Trophoblast cell (in vitro differentiated cells and primary cell): ENCODE data around the gene KCTD5.

ENCODE experiments used
- DNase-seq, 2 donors: peaks; one replicate each; pipeline ENCODE4 v3.0.0-alpha.2; 2016
- H2AFZ ChIP-seq: 2 replicates; pipeline ENCODE4 v1.6.1; 2013; ENCODE audit warnings: low read length, moderate library complexity, mild to moderate bottlenecking; ENCODE audit not compliant: insufficient read depth, poor library complexity
- H2AK5ac ChIP-seq: 2 replicates; pipeline ENCODE4 v1.6.1; 2013; ENCODE audit warnings: mild to moderate bottlenecking, low read length
- H2BK120ac ChIP-seq: 2 replicates; pipeline ENCODE4 v1.6.1; 2013; ENCODE audit warnings: low read length, mild to moderate bottlenecking, moderate library complexity; ENCODE audit not compliant: insufficient read depth, poor library complexity
- H2BK12ac ChIP-seq: 2 replicates; pipeline ENCODE4 v1.6.1; 2013; ENCODE audit warnings: mild to moderate bottlenecking, low read length, moderate library complexity
- H2BK5ac ChIP-seq: 2 replicates; pipeline ENCODE4 v1.6.1; 2013; ENCODE audit warnings: low read length, low read depth, moderate library complexity, mild to moderate bottlenecking; ENCODE audit not compliant: poor library complexity
- H3K14ac ChIP-seq: 2 replicates; pipeline ENCODE4 v1.6.1; 2013; ENCODE audit warnings: mild to moderate bottlenecking, low read length
- H3K18ac ChIP-seq: 2 replicates; pipeline ENCODE4 v1.6.1; 2013; ENCODE audit warnings: mild to moderate bottlenecking, low read length
- H3K23ac ChIP-seq: 2 replicates; pipeline ENCODE4 v1.6.1; 2013; ENCODE audit warnings: low read length
- H3K27ac ChIP-seq: 2 replicates; pipeline ENCODE4 v1.5.1; 2013; ENCODE audit warnings: low read depth, mild to moderate bottlenecking, inconsistent platforms, low read length, moderate library complexity
- H3K27me3 ChIP-seq: 2 replicates; pipeline ENCODE4 v1.6.1; 2013; ENCODE audit warnings: inconsistent platforms, mild to moderate bottlenecking, low read length, moderate library complexity; ENCODE audit not compliant: insufficient read depth
- H3K36me3 ChIP-seq, 2 experiments: 1 replicate in 1 of 2; 2 replicates in 1 of 2; pipeline ENCODE4 v1.6.1; 2013; ENCODE audit warnings: low read length in 2 of 2, mild to moderate bottlenecking in 2 of 2, moderate library complexity in 1 of 2; ENCODE audit not compliant: insufficient read depth in 2 of 2, control insufficient read depth in 1 of 2
- H3K4ac ChIP-seq: 2 replicates; pipeline ENCODE4 v1.6.1; 2013; ENCODE audit warnings: low read depth, mild to moderate bottlenecking, low read length, moderate library complexity
- H3K4me1 ChIP-seq, 2 experiments: 1 replicate in 1 of 2; 2 replicates in 1 of 2; pipeline ENCODE4 v1.6.1; 2013; ENCODE audit warnings: low read length in 2 of 2, mild to moderate bottlenecking in 2 of 2, moderate library complexity in 1 of 2; ENCODE audit not compliant: insufficient read depth in 2 of 2, control insufficient read depth in 1 of 2
- H3K4me2 ChIP-seq: 2 replicates; pipeline ENCODE4 v1.6.1; 2013; ENCODE audit warnings: inconsistent platforms, mild to moderate bottlenecking, low read length, moderate library complexity
- H3K4me3 ChIP-seq: 2 replicates; pipeline ENCODE4 v1.5.1; 2013; ENCODE audit warnings: mild to moderate bottlenecking, low read depth, low read length, inconsistent platforms
- H3K79me1 ChIP-seq: one replicate; pipeline ENCODE4 v1.6.1; 2013; ENCODE audit warnings: low read length
- H3K79me2 ChIP-seq: 2 replicates; pipeline ENCODE4 v1.6.1; 2013; ENCODE audit warnings: low read length, mild to moderate bottlenecking; ENCODE audit not compliant: control insufficient read depth, insufficient read depth, poor library complexity
- H3K9ac ChIP-seq: 2 replicates; pipeline ENCODE4 v1.6.1; 2013; ENCODE audit warnings: mild to moderate bottlenecking, low read length
- H3K9me3 ChIP-seq: 2 replicates; pipeline ENCODE4 v1.6.1; 2013; ENCODE audit warnings: low read depth, mild to moderate bottlenecking, control low read depth, inconsistent platforms, low read length; ENCODE audit not compliant: insufficient read depth
- H4K12ac ChIP-seq: 2 replicates; pipeline ENCODE4 v1.6.1; 2013; ENCODE audit warnings: low read depth, mild to moderate bottlenecking, low read length, moderate library complexity
- H4K8ac ChIP-seq: 2 replicates; pipeline ENCODE4 v1.6.1; 2013; ENCODE audit warnings: low read depth, mild to moderate bottlenecking, low read length, moderate library complexity
- H4K91ac ChIP-seq: one replicate; pipeline ENCODE4 v1.6.1; 2013; ENCODE audit warnings: low read depth, mild to moderate bottlenecking, low read length, moderate library complexity
- whole genome bisulfite sequencing: extraction: QIAGEN DNeasy Blood & Tissue Kit; methylation state at CpG from one replicate; pipeline ENCODE4 v1.1.7; 2013; ENCODE audit warnings: missing lambda C conversion rate; ENCODE audit not compliant: insufficient read length, insufficient coverage; ENCODE audit errors: extremely low coverage; 5-methylcytosine and 5-hydroxymethylcytosine counted together

The KCTD5 gene

GRCh38 chr16:2712546-2712945 is 30.2 kb downstream of the KCTD5 start:
- DNase-seq: no peak
- Histone ChIP-seq H3K27ac (no peak overlapping the region), H3K14ac (no peak overlapping the region), H3K9ac (no peak overlapping the region), H4K8ac (no peak overlapping the region), H3K4me1 (no peaks in the 10 kb centered on the region), H3K79me2 (no peaks in the 10 kb centered on the region), H3K4me3 (no peak overlapping the region), H3K36me3 (peaks cover 16 to 19% of the 10 kb centered on the region in 2 experiments), H4K12ac (no peak overlapping the region), H3K4me2 (no peak overlapping the region), H2BK120ac (no peak overlapping the region), H3K18ac (no peak overlapping the region), H2BK5ac (no peak overlapping the region), H2AFZ (no peak overlapping the region), H2BK12ac (no peak overlapping the region), H3K4ac (no peak overlapping the region), H3K23ac (no peak overlapping the region), H3K27me3 (no peaks in the 10 kb centered on the region), H2AK5ac (no peak overlapping the region), H4K91ac (no peak overlapping the region), H3K79me1 (no peaks in the 10 kb centered on the region), H3K9me3 (no peaks in the 10 kb centered on the region)
- WGBS: no CpG with 5 or more reads among the region's 21 CpGs

- Histone ChIP-seq H3K14ac (no peak overlapping the region), H3K27me3 (no peaks in the 10 kb centered on the region), H3K23ac (no peak overlapping the region), H3K36me3 (peaks cover 7 to 10% of the 10 kb centered on the region in 2 experiments), H3K27ac (no peak overlapping the region), H4K12ac (no peak overlapping the region), H4K91ac (no peak overlapping the region), H3K9me3 (no peaks in the 10 kb centered on the region), H3K4me2 (no peak overlapping the region), H4K8ac (no peak overlapping the region), H2BK12ac (no peak overlapping the region), H3K79me1 (no peaks in the 10 kb centered on the region), H2BK5ac (no peak overlapping the region), H3K4me1 (no peaks in the 10 kb centered on the region), H2BK120ac (no peak overlapping the region), H2AFZ (no peak overlapping the region), H3K79me2 (no peaks in the 10 kb centered on the region), H3K9ac (no peak overlapping the region), H2AK5ac (no peak overlapping the region), H3K4me3 (no peak overlapping the region), H3K4ac (no peak overlapping the region), H3K18ac (no peak overlapping the region)
- no CpG with 5 or more reads among the region's 14 CpGs for WGBS
- no peak for DNase-seq
These were observed 31.2 kb downstream of the KCTD5 start for GRCh38 chr16:2713523-2713922.

- Histone ChIP-seq H4K12ac (no peak overlapping the region), H4K91ac (no peak overlapping the region), H3K14ac (no peak overlapping the region), H2AFZ (no peak overlapping the region), H3K4me3 (no peak overlapping the region), H3K4me1 (no peaks in the 10 kb centered on the region), H2BK120ac (no peak overlapping the region), H3K9ac (no peak overlapping the region), H3K18ac (no peak overlapping the region), H3K23ac (no peak overlapping the region), H3K4me2 (no peak overlapping the region), H3K27ac (no peak overlapping the region), H3K79me2 (no peaks in the 10 kb centered on the region), H2BK5ac (no peak overlapping the region), H2BK12ac (no peak overlapping the region), H3K4ac (no peak overlapping the region), H3K9me3 (no peaks in the 10 kb centered on the region), H3K79me1 (no peaks in the 10 kb centered on the region), H3K36me3 (peaks cover 5 to 7% of the 10 kb centered on the region in 2 experiments), H4K8ac (no peak overlapping the region), H3K27me3 (no peaks in the 10 kb centered on the region), H2AK5ac (no peak overlapping the region)
- peak in 1 of 2 donors; percentile 25 for DNase-seq
- no CpG with 5 or more reads among the region's 28 CpGs for WGBS
These were observed 31.9 kb downstream of the KCTD5 start for GRCh38 chr16:2713985-2714774.

- no peaks in the 10 kb centered on the region for H3K27me3 ChIP-seq
- H3K4me1 ChIP-seq: peaks cover 8 to 9% of the 10 kb centered on the region in 2 experiments
- H3K36me3 ChIP-seq: no peaks in the 10 kb centered on the region
- no peak overlapping the region for H3K23ac ChIP-seq
- no peak overlapping the region for H2BK5ac ChIP-seq
- no peak overlapping the region for H3K4ac ChIP-seq
- no peak overlapping the region for H2BK120ac ChIP-seq
- no peak overlapping the region for H3K4me2 ChIP-seq
- no peaks in the 10 kb centered on the region for H3K79me1 ChIP-seq
- H4K12ac ChIP-seq: no peak overlapping the region
- no peaks in the 10 kb centered on the region for H3K79me2 ChIP-seq
- H2BK12ac ChIP-seq: no peak overlapping the region
- no peak overlapping the region for H3K4me3 ChIP-seq
- H3K9ac ChIP-seq: no peak overlapping the region
- no peak overlapping the region for H4K91ac ChIP-seq
- no peaks in the 10 kb centered on the region for H3K9me3 ChIP-seq
- H3K27ac ChIP-seq: no peak overlapping the region
- H2AK5ac ChIP-seq: no peak overlapping the region
- no peak for DNase-seq
- H4K8ac ChIP-seq: no peak overlapping the region
- no CpG with 5 or more reads among the region's 9 CpGs for WGBS
- H3K14ac ChIP-seq: no peak overlapping the region
- H2AFZ ChIP-seq: no peak overlapping the region
- no peak overlapping the region for H3K18ac ChIP-seq
These were observed 32.7 kb downstream of the KCTD5 start for GRCh38 chr16:2715064-2715463.
